K562 (cell line): ENCODE results near the gene LRRC74B. TPM values are rescaled to one million over a fixed set of nuclear protein-coding genes. Genes with fewer than 3 reads are reported as not detected.
A peak's percentile ranks its signal among the peaks of the same experiment; 100 is the strongest.

Source experiments
- ATAC-seq: fragments of 200-7000 bp; cut with Tn5 transposase; 3 replicates; pipeline ENCODE4 v1.9.1; 2020; ENCODE audit warnings: moderate library complexity
- BruUV-seq: library from RNA; stranded (reverse); fragments of 400-500 nt; replicated peaks from 2 replicates; lab custom pipeline; 2021; lab: Mats Ljungman, UMichigan
- CTCF ChIA-PET: fragments of 300-600 bp; formaldehyde crosslinking; extraction: SDS; loops from one replicate; lab custom pipeline; 2021; ENCODE audit warnings: low intra/inter-chr PET ratio; lab: Yijun Ruan, JAX
- POLR2A ChIA-PET: fragments of 300-600, 350-650 bp; sonication (Branson Sonifier 250); formaldehyde crosslinking; extraction: SDS; loops from one replicate; lab custom pipeline; 2021; ENCODE audit warnings: antibody characterized with exemption, inconsistent platforms; lab: Yijun Ruan, JAX
- DNase-seq, 4 experiments: peaks; one replicate each; pipeline versions ENCODE4 v3.0.0 to v3.0.0-alpha.2; 2011 to 2018; ENCODE audit warnings: low spot score in 3 of 4, mixed read lengths in 3 of 4; ENCODE audit errors: extremely low read depth in 1 of 4
- FAIRE-seq: peaks from 2 replicates; lab custom pipeline; 2011; peaks lifted over from hg19 to GRCh38; lab: Jason Lieb, UNC
- H2AFZ ChIP-seq: 2 replicates; pipeline ENCODE4 v1.6.0; 2011; ENCODE audit warnings: low read depth, low read length, control low read depth, inconsistent platforms
- H3K27ac ChIP-seq: fragments of 200-600 bp; 3 replicates; pipeline ENCODE4 v1.8.0; 2011; ENCODE audit warnings: low read depth, mild to moderate bottlenecking, control low read depth, inconsistent platforms, low read length, moderate library complexity, mixed read lengths; ENCODE audit errors: extremely low read depth
- H3K27me3 ChIP-seq, 2 experiments: fragments of 300-600 bp in 1 of 2; 2 replicates in 1 of 2; 3 replicates in 1 of 2; pipeline versions ENCODE4 v1.6.0 to v1.8.0; 2011; ENCODE audit warnings: inconsistent platforms in 2 of 2, low read length in 2 of 2, mild to moderate bottlenecking in 1 of 2, mixed read lengths in 1 of 2, moderate library complexity in 1 of 2; ENCODE audit not compliant: control insufficient read depth in 2 of 2, insufficient read depth in 2 of 2
- H3K36me3 ChIP-seq: fragments of 300-600 bp; 3 replicates; pipeline ENCODE4 v1.8.0; 2011; ENCODE audit warnings: mild to moderate bottlenecking, low read length, inconsistent platforms; ENCODE audit not compliant: control insufficient read depth, insufficient read depth
- H3K4me1 ChIP-seq, 2 experiments: fragments of 200-600 bp in 1 of 2; replicated peaks in 1 of 2; 2 replicates in 1 of 2; 3 replicates in 1 of 2; pipeline versions ENCODE4 v1.5.1 to v1.8.0; 2011; ENCODE audit warnings: inconsistent platforms in 2 of 2, low read length in 2 of 2, mild to moderate bottlenecking in 1 of 2, mixed read lengths in 1 of 2, moderate library complexity in 1 of 2; ENCODE audit not compliant: control insufficient read depth in 2 of 2, insufficient read depth in 2 of 2
- H3K4me2 ChIP-seq: 2 replicates; pipeline ENCODE4 v1.6.1; 2011; ENCODE audit warnings: low read length, control low read depth, inconsistent platforms, mixed read lengths; ENCODE audit not compliant: insufficient read depth
- H3K4me3 ChIP-seq: fragments of 200-600 bp; sonication (generic), shearing (Covaris generic); 2 replicates; pipeline ENCODE4 v1.5.1; 2016; ENCODE audit warnings: control low read depth, inconsistent platforms
- H3K79me2 ChIP-seq: fragments of 200-600 bp; 3 replicates; pipeline ENCODE4 v1.8.0; 2011; ENCODE audit warnings: low read length, inconsistent platforms; ENCODE audit not compliant: control insufficient read depth, insufficient read depth
- H3K9ac ChIP-seq, 2 experiments: 2 replicates each; pipeline versions ENCODE4 v1.6.0 to v1.6.1; 2011; ENCODE audit warnings: low read depth in 2 of 2, low read length in 2 of 2, control low read depth in 1 of 2, inconsistent platforms in 1 of 2, mild to moderate bottlenecking in 1 of 2, mixed read lengths in 1 of 2; ENCODE audit not compliant: insufficient read depth in 1 of 2
- H3K9me1 ChIP-seq: one replicate; pipeline ENCODE4 v1.6.0; 2011; ENCODE audit warnings: inconsistent platforms, mild to moderate bottlenecking, low read length, moderate library complexity; ENCODE audit not compliant: control insufficient read depth, insufficient read depth
- H3K9me3 ChIP-seq: replicated peaks from 2 replicates; pipeline ENCODE4 v1.5.1; 2011; ENCODE audit warnings: low read depth, low read length, inconsistent platforms; ENCODE audit not compliant: control insufficient read depth, insufficient read depth
- H4K20me1 ChIP-seq: replicated peaks from 2 replicates; pipeline ENCODE4 v1.6.1; 2011; ENCODE audit warnings: low read length, inconsistent platforms, mixed read lengths; ENCODE audit not compliant: control insufficient read depth, insufficient read depth
- ARID1B ChIP-seq: fragments of 450-650 bp; IDR thresholded peaks from 2 replicates; pipeline ENCODE4 v1.6.1; 2016; ENCODE audit warnings: antibody characterized with exemption, mild to moderate bottlenecking, inconsistent platforms
- CREM ChIP-seq: IDR thresholded peaks from 2 replicates; pipeline ENCODE4 v1.6.1; 2014; ENCODE audit warnings: antibody characterized with exemption, low read depth
- JUN ChIP-seq, 2 experiments: sonication (generic) in 1 of 2; formaldehyde crosslinking in 1 of 2; IDR thresholded peaks; 2 replicates each; pipeline versions ENCODE4 v1.6.1 to v1.8.0; 2012 to 2022; ENCODE audit warnings: borderline replicate concordance in 2 of 2, mild to moderate bottlenecking in 2 of 2, improper control_type of control experiment in 1 of 2, low read depth in 1 of 2, low read length in 1 of 2, missing genetic modification reagents in 1 of 2
- JUND ChIP-seq, 2 experiments: IDR thresholded peaks; 2 replicates in 1 of 2; 3 replicates in 1 of 2; pipeline ENCODE4 v1.6.1; 2011; ENCODE audit warnings: borderline replicate concordance in 2 of 2, low read depth in 2 of 2, low read length in 2 of 2, improper control_type of control experiment in 1 of 2, missing biosample characterization in 1 of 2, missing genetic modification characterization in 1 of 2, missing genetic modification reagents in 1 of 2
- KDM5B ChIP-seq: fragments of 200-600 bp; sonication (generic); IDR thresholded peaks from 2 replicates; pipeline ENCODE4 v1.6.1; 2012; ENCODE audit warnings: low read depth, mild to moderate bottlenecking, moderate library complexity, low read length, control low read depth, inconsistent platforms; ENCODE audit not compliant: insufficient replicate concordance
- NCOR1 ChIP-seq: fragments of 450-650 bp; IDR thresholded peaks from 2 replicates; pipeline ENCODE4 v1.6.1; 2016; ENCODE audit warnings: mild to moderate bottlenecking, moderate library complexity
- PTTG1 ChIP-seq: fragments of 450-650 bp; IDR thresholded peaks from 2 replicates; pipeline ENCODE4 v1.6.1; 2016; ENCODE audit warnings: low read depth, mild to moderate bottlenecking, missing genetic modification characterization, missing compliant biosample characterization
- SRSF3 ChIP-seq: fragments of 200-400 bp; formaldehyde crosslinking; IDR thresholded peaks from 2 replicates; pipeline ENCODE4 v1.6.1; 2016; ENCODE audit warnings: mild to moderate bottlenecking, low read length, moderate library complexity; ENCODE audit not compliant: insufficient read depth
- TEAD1 ChIP-seq, 2 experiments: fragments of 450-650 bp in 1 of 2; sonication (generic) in 1 of 2; formaldehyde crosslinking; IDR thresholded peaks; 2 replicates each; pipeline versions ENCODE4 v1.4.0 to v1.8.0; 2020 to 2022; ENCODE audit warnings: mild to moderate bottlenecking in 2 of 2, missing genetic modification reagents in 1 of 2
- ZKSCAN8 ChIP-seq: fragments of 200-800 bp; sonication (Bioruptor generic); IDR thresholded peaks from 2 replicates; pipeline ENCODE4 v1.6.1; 2016; ENCODE audit warnings: missing genetic modification characterization, missing compliant biosample characterization
- ZNF133 ChIP-seq: fragments of 250-450 bp; sonication (Bioruptor Pico); IDR thresholded peaks from 2 replicates; pipeline ENCODE4 v1.4.0; 2020; ENCODE audit warnings: mild to moderate bottlenecking
- WGBS: fragments of 100-300 bp; shearing (Covaris generic); methylation state at CpG from one replicate; pipeline ENCODE4 v1.1.6; 2016; ENCODE audit warnings: low coverage, mixed read lengths; ENCODE audit not compliant: insufficient coverage; ENCODE audit errors: missing lambda C conversion rate; 5-methylcytosine and 5-hydroxymethylcytosine counted together
- in situ Hi-C: fragments of 300-500 bp; cut with MboI; formaldehyde crosslinking; loops from 4 replicates; pipeline ENCODE4 v1.15.0; 2018; ENCODE audit warnings: inconsistent platforms, mixed read lengths
- intact Hi-C: fragments of 100-400 bp; cut with micrococcal nuclease; formaldehyde crosslinking; loops from 2 replicates; pipeline ENCODE4 v1.14.2; 2022
- polyA plus RNA-seq, 8 experiments: library from polyadenylated mRNA; depleted of rRNA in 4 of 8; stranded (reverse) in 5 of 8; unstranded in 3 of 8; fragments of >200 nt; fragmentation: Nextera tagmentation in 2 of 8; fragmentation: Illumina TruSeq in 1 of 8; extraction: Ambion mirVana in 2 of 8; extraction: Trizol in 1 of 8; gene quantifications; 2 replicates each; pipeline versions ENCODE4 v1.2.1 to v1.2.3, GENCODE V29; 2011 to 2014; ENCODE audit warnings: inconsistent platforms in 1 of 8, missing spikeins in 1 of 8
- total RNA-seq, 7 experiments: library from RNA; depleted of rRNA in 6 of 7; stranded (reverse); fragments of >200 nt in 6 of 7; fragmentation: Illumina TruSeq in 2 of 7; extraction: Trizol in 2 of 7; gene quantifications; 2 replicates each; pipeline versions ENCODE4 v1.2.1 to v1.2.3, GENCODE V29; 2011 to 2021; ENCODE audit warnings: low replicate concordance in 1 of 7
- TF ChIP-seq, protein P1 (sequence below): fragments of 450-650 bp; IDR thresholded peaks from one replicate; pipeline ENCODE4 v1.6.1; 2018; ENCODE audit warnings: mild to moderate bottlenecking, moderate library complexity; ENCODE audit not compliant: partially characterized antibody

Gene LRRC74B
- total and polyA plus RNA-seq, 9 of the 15 experiments (the other 6 are each of a cell fraction or from before 2014, with no cell fraction given): not detected

- FAIRE-seq (no peak), DNase-seq (peak in 2 of 4 experiments; percentile 85 to 88), ATAC-seq (peak; percentile 26)
- peak within 1 kb of the TSS; percentile 14 for H2AFZ ChIP-seq
- H3K9ac ChIP-seq: peak within 1 kb of the TSS in 1 of 2 experiments; percentile 5; a peak in 2 of 4 replicates
- H3K4me1 ChIP-seq: peaks cover 1 to 44% of the 10 kb centered on the region in 2 experiments
- POLR2A ChIA-PET: interaction anchor here (0.6 to 10.2 kb wide), 10 partner anchors 9 to 871 kb away, joined by 3 to 120 read pairs (median 4); partner anchors contain the start of genes LRRC74B, LZTR1, P2RX6 and THAP7
- no TSS peak for BruUV-seq
- CTCF ChIA-PET: no interaction called here
- H3K9me1 ChIP-seq: peaks cover 4% of the 10 kb centered on the region
- no peaks in the 10 kb centered on the region for H3K36me3 ChIP-seq
- in situ Hi-C loops (no loop called here), intact Hi-C loops (no loop called here)
- no peaks in the 10 kb centered on the region for H3K9me3 ChIP-seq
- peaks cover 35% of the 10 kb centered on the region for H4K20me1 ChIP-seq
- H3K27me3 ChIP-seq: peaks cover 37 to 62% of the 10 kb centered on the region in 2 experiments; a peak in 4 of 5 replicates
- H3K79me2 ChIP-seq: no peaks in the 10 kb centered on the region
- no peak within 1 kb of the TSS for H3K4me2 ChIP-seq
- 37% methylated on average over 59 of the region's 59 CpGs for WGBS
- H3K27ac ChIP-seq: no peak within 1 kb of the TSS
- no peak within 1 kb of the TSS for H3K4me3 ChIP-seq
- TF ChIP-seq PTTG1 (tag) (no peak), CREM (0 out of 2 replicates have a peak, but pooled peaks have one; percentile 14), NCOR1 (no peak), ZNF133 (CRISPR knock-in tag) (0 out of 2 replicates have a peak, but pooled peaks have one; percentile 58), ZKSCAN8 (CRISPR knock-in tag) (no peak), SRSF3 (0 out of 2 replicates have a peak, but pooled peaks have one; percentile 15), KDM5B (peak; percentile 25), ARID1B (no peak), JUN (IDR thresholded peaks at IDR 0.05; ENCODE audit: borderline replicate concordance, low read depth, low read length) (peak; percentile 40; the same call in 1 of the 2 replicates), JUN (CRISPR knock-in tag; IDR thresholded peaks at IDR 0.05; ENCODE audit: borderline replicate concordance) (0 out of 2 replicates have a peak, but pooled peaks have one; percentile 68), TEAD1 (CRISPR knock-in tag; IDR thresholded peaks at IDR 0.05) (peak in 1 of 2 experiments; percentile 17; a peak in 1 of 4 replicates), JUND (IDR thresholded peaks at IDR 0.05; ENCODE audit: borderline replicate concordance, low read depth, low read length) (peak; percentile 23; the same call in 1 of the 2 replicates), JUND (tag; IDR thresholded peaks at IDR 0.05; ENCODE audit: borderline replicate concordance, low read depth, low read length) (no peak)
- TF ChIP-seq, protein P1, sequence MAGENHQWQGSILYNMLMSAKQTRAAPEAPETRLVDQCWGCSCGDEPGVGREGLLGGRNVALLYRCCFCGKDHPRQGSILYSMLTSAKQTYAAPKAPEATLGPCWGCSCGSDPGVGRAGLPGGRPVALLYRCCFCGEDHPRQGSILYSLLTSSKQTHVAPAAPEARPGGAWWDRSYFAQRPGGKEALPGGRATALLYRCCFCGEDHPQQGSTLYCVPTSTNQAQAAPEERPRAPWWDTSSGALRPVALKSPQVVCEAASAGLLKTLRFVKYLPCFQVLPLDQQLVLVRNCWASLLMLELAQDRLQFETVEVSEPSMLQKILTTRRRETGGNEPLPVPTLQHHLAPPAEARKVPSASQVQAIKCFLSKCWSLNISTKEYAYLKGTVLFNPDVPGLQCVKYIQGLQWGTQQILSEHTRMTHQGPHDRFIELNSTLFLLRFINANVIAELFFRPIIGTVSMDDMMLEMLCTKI: no peak
Observed at GRCh38 chr22:21032037-21032867, 13.5 kb upstream of the LRRC74B start, which contains the start of gene SLC7A4. TSS of gene SLC7A4 (minus strand) at chr22:21032561. CDS start at chr22:21031812, 749 bp downstream.
